Neural cell (in vitro differentiated cells): ENCODE data around the gene GPS2. TPM values are rescaled to one million over a fixed set of nuclear protein-coding genes. Genes with fewer than 3 reads are reported as not detected.

ENCODE experiments used
- H2AFZ ChIP-seq: fragments of 200-600, 300-800 bp; sonication (generic), shearing (Covaris generic); 2 replicates; pipeline ENCODE4 v1.6.0; 2014; ENCODE audit warnings: low read depth, mild to moderate bottlenecking, antibody characterized with exemption, low read length, moderate library complexity
- H3F3A ChIP-seq: fragments of 200-600 bp; shearing (Covaris generic); 2 replicates; pipeline ENCODE4 v1.6.1; 2016; ENCODE audit warnings: mild to moderate bottlenecking, moderate library complexity, mixed read lengths, antibody characterized with exemption, low read length; ENCODE audit not compliant: insufficient read depth, poor library complexity, severe bottlenecking
- H3K27ac ChIP-seq: fragments of 200-600, 300-800 bp; sonication (generic), shearing (Covaris generic); 2 replicates; pipeline ENCODE4 v1.5.1; 2014; ENCODE audit warnings: mild to moderate bottlenecking, low read length, moderate library complexity
- H3K27me3 ChIP-seq: fragments of 300-800, 200-600 bp; sonication (generic), shearing (Covaris generic); 2 replicates; pipeline ENCODE4 v1.6.0; 2014; ENCODE audit warnings: mild to moderate bottlenecking, low read depth, low read length, moderate library complexity; ENCODE audit not compliant: insufficient read depth
- H3K36me3 ChIP-seq: fragments of 300-800, 200-600 bp; sonication (generic), shearing (Covaris generic); 2 replicates; pipeline ENCODE4 v1.5.1; 2014; ENCODE audit warnings: mild to moderate bottlenecking, antibody characterized with exemption, low read length, moderate library complexity; ENCODE audit not compliant: insufficient read depth
- H3K4me2 ChIP-seq: fragments of 300-800, 200-600 bp; sonication (generic), shearing (Covaris generic); 2 replicates; pipeline ENCODE4 v1.6.0; 2014; ENCODE audit warnings: mild to moderate bottlenecking, low read length
- H3K4me3 ChIP-seq: fragments of 300-800, 200-600 bp; sonication (generic), shearing (Covaris generic); 2 replicates; pipeline ENCODE4 v1.5.1; 2014; ENCODE audit warnings: mild to moderate bottlenecking, low read length, moderate library complexity
- H3K79me2 ChIP-seq: fragments of 200-600 bp; shearing (Covaris generic); replicated peaks from 2 replicates; pipeline ENCODE4 v1.6.0; 2014; ENCODE audit warnings: mild to moderate bottlenecking, low read length, moderate library complexity; ENCODE audit not compliant: insufficient read depth
- H3K9ac ChIP-seq: fragments of 300-800, 200-600 bp; sonication (generic), shearing (Covaris generic); 2 replicates; pipeline ENCODE4 v1.6.1; 2016; ENCODE audit warnings: mild to moderate bottlenecking, low read length, mixed read lengths
- H3K9me2 ChIP-seq: fragments of 200-600 bp; shearing (Covaris generic); 2 replicates; pipeline ENCODE4 v1.6.1; 2016; ENCODE audit warnings: mild to moderate bottlenecking, low read length, mixed read lengths; ENCODE audit not compliant: insufficient read depth
- H3K9me3 ChIP-seq: fragments of 200-600, 300-800 bp; sonication (generic), shearing (Covaris generic); 2 replicates; pipeline ENCODE4 v1.6.1; 2016; ENCODE audit warnings: mild to moderate bottlenecking, mixed run types, low read length, moderate library complexity, mixed read lengths
- H4K20me1 ChIP-seq: fragments of 200-600 bp; shearing (Covaris generic); 2 replicates; pipeline ENCODE4 v1.6.1; 2016; ENCODE audit warnings: mild to moderate bottlenecking, mixed run types; ENCODE audit not compliant: insufficient read depth
- CTCF ChIP-seq: fragments of 450-650 bp; IDR thresholded peaks from 2 replicates; pipeline ENCODE4 v1.5.1; 2014; ENCODE audit warnings: antibody characterized with exemption, mild to moderate bottlenecking, moderate library complexity; ENCODE audit not compliant: poor library complexity, severe bottlenecking
- EP300 ChIP-seq: fragments of 450-650 bp; conservative IDR thresholded peaks from 2 replicates; pipeline ENCODE4 v1.6.1; 2014; ENCODE audit warnings: antibody characterized with exemption, mild to moderate bottlenecking, moderate library complexity; ENCODE audit not compliant: poor library complexity, severe bottlenecking
- EZH2 ChIP-seq: fragments of 200-600, 300-800 bp; shearing (Covaris generic), sonication (generic); IDR thresholded peaks from 2 replicates; pipeline ENCODE4 v1.6.1; 2014; ENCODE audit warnings: antibody characterized with exemption, low read length, borderline replicate concordance, mild to moderate bottlenecking; ENCODE audit not compliant: insufficient read depth, poor library complexity, severe bottlenecking
- MXI1 ChIP-seq: fragments of 450-650 bp; conservative IDR thresholded peaks from 2 replicates; pipeline ENCODE4 v1.6.1; 2014; ENCODE audit warnings: antibody characterized with exemption, mild to moderate bottlenecking; ENCODE audit not compliant: poor library complexity, severe bottlenecking
- POLR2AphosphoS5 ChIP-seq: IDR thresholded peaks from 2 replicates; pipeline ENCODE4 v1.6.1; 2012
- RAD21 ChIP-seq: fragments of 450-650 bp; conservative IDR thresholded peaks from 2 replicates; pipeline ENCODE4 v1.6.1; 2014; ENCODE audit warnings: antibody characterized with exemption, mild to moderate bottlenecking, moderate library complexity
- SMC3 ChIP-seq: fragments of 450-650 bp; conservative IDR thresholded peaks from 2 replicates; pipeline ENCODE4 v1.6.1; 2014; ENCODE audit warnings: antibody characterized with exemption, mild to moderate bottlenecking, moderate library complexity; ENCODE audit not compliant: poor library complexity
- TAF1 ChIP-seq: IDR thresholded peaks from 2 replicates; pipeline ENCODE4 v1.6.1; 2012; ENCODE audit warnings: low read depth
- polyA plus RNA-seq: library from polyadenylated mRNA; depleted of rRNA; stranded (reverse); fragments of >200 nt; gene quantifications from 2 replicates; pipeline ENCODE4 v1.2.3, GENCODE V29; 2014
- TF ChIP-seq, protein P1 (sequence below): IDR thresholded peaks from 2 replicates; pipeline ENCODE4 v1.6.1; 2012; ENCODE audit warnings: borderline replicate concordance

Gene GPS2
- polyA plus RNA-seq, 1 donor from 2014 or later, result 108 TPM

GRCh38 chr17:7317161-7317803, 2.1 kb upstream of the GPS2 start:
- no peaks in the 10 kb centered on the region for H3K9me3 ChIP-seq
- no peaks in the 10 kb centered on the region for H3K9me2 ChIP-seq
- no peaks in the 10 kb centered on the region for H3K36me3 ChIP-seq

GRCh38 chr17:7315570-7316235, 543 bp upstream of the GPS2 start:
- H3K9me3 ChIP-seq, result no peaks in the 10 kb centered on the region
- H3K4me2 ChIP-seq, result peak overlapping the region; percentile 63
- H4K20me1 ChIP-seq, result no peaks in the 10 kb centered on the region
- TF ChIP-seq RAD21, result no peak
- TF ChIP-seq POLR2AphosphoS5, result no peak
- no peak for TF ChIP-seq SMC3
- no peak for TF ChIP-seq MXI1
- no peak for TF ChIP-seq EZH2
- TF ChIP-seq, protein P1, sequence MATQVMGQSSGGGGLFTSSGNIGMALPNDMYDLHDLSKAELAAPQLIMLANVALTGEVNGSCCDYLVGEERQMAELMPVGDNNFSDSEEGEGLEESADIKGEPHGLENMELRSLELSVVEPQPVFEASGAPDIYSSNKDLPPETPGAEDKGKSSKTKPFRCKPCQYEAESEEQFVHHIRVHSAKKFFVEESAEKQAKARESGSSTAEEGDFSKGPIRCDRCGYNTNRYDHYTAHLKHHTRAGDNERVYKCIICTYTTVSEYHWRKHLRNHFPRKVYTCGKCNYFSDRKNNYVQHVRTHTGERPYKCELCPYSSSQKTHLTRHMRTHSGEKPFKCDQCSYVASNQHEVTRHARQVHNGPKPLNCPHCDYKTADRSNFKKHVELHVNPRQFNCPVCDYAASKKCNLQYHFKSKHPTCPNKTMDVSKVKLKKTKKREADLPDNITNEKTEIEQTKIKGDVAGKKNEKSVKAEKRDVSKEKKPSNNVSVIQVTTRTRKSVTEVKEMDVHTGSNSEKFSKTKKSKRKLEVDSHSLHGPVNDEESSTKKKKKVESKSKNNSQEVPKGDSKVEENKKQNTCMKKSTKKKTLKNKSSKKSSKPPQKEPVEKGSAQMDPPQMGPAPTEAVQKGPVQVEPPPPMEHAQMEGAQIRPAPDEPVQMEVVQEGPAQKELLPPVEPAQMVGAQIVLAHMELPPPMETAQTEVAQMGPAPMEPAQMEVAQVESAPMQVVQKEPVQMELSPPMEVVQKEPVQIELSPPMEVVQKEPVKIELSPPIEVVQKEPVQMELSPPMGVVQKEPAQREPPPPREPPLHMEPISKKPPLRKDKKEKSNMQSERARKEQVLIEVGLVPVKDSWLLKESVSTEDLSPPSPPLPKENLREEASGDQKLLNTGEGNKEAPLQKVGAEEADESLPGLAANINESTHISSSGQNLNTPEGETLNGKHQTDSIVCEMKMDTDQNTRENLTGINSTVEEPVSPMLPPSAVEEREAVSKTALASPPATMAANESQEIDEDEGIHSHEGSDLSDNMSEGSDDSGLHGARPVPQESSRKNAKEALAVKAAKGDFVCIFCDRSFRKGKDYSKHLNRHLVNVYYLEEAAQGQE, result no peak
- no peak for TF ChIP-seq TAF1
- TF ChIP-seq CTCF, result no peak
- TF ChIP-seq EP300, result no peak
- H3K27me3 ChIP-seq, result no peaks in the 10 kb centered on the region
- no peaks in the 10 kb centered on the region for H3F3A ChIP-seq
- peak overlapping the region; percentile 83 for H3K4me3 ChIP-seq
- peak overlapping the region; percentile 53 for H2AFZ ChIP-seq
- no peaks in the 10 kb centered on the region for H3K36me3 ChIP-seq
- H3K9ac ChIP-seq, result peak overlapping the region; percentile 81
- H3K79me2 ChIP-seq, result peaks cover 15% of the 10 kb centered on the region
- H3K27ac ChIP-seq, result peak overlapping the region; percentile 87
- no peaks in the 10 kb centered on the region for H3K9me2 ChIP-seq

More at GRCh38 chr17:7317161-7317803, 2.1 kb upstream of the GPS2 start:
- no peaks in the 10 kb centered on the region for H4K20me1 ChIP-seq
- H3K79me2 ChIP-seq, result peaks cover 13% of the 10 kb centered on the region
- H3K27me3 ChIP-seq, result no peaks in the 10 kb centered on the region
- H3K27ac ChIP-seq, result no peak overlapping the region
- H3K4me2 ChIP-seq, result no peak overlapping the region
- TF ChIP-seq CTCF, result no peak
- TF ChIP-seq SMC3, result no peak
- TF ChIP-seq EP300, result no peak
- no peak overlapping the region for H2AFZ ChIP-seq
- H3K4me3 ChIP-seq, result no peak overlapping the region
- no peaks in the 10 kb centered on the region for H3F3A ChIP-seq
- no peak overlapping the region for H3K9ac ChIP-seq
